Middle frontal gyrus (tissue), 1 donor: ENCODE data around the gene NTSR2.

Experiments
- DNase-seq: peaks from one replicate; pipeline ENCODE4 v3.0.0-alpha.2; 2015; ENCODE audit warnings: low spot score; ENCODE audit errors: extremely low spot score

Gene NTSR2

GRCh38 chr2:11658208-11659114 is 11.5 kb downstream of the NTSR2 start:
- DNase-seq: no peak

DNA sequence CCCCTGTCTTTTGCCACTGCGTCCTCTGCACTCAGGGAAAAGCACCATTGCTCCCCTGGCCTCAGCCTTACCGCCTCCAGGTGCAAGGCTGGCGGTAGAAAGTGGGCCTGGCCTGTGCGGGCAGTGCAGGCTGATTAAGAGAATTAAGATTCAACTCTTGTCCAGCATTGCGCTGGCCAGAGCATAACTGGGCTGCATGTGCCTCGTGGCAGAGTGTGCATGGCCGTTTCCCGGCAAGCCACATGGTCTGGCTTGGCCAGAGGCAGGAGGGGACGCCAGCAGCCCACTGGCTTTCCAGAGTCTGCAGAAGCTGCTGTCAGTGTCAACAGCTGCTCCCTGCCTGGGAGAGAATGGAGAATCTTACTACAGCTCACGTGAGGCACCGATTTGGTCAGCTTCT is 12.3 kb downstream of the NTSR2 start:
- DNase-seq: no peak

DNA sequence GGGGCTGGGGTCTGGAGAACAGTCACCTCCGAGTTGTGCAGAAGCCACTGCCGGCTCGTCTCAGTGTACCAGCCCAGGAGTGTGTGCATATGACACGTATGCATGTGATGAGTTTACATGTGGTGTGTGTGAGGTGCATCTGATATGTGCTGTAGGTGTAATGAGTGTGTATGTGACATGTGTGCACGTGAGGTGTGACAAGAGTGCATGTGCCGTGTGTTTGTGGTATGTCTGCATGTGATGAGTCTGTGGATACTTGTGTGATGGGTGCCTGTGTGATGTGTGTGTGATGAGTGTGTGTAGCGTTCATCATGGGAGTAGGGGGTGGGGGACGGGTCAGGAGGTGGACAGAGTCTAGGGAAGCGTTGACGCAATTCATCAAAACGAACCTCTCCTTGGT is 12.8 kb downstream of the NTSR2 start:
- DNase-seq: no peak

GRCh38 chr2:11656671-11657101 is 13.3 kb downstream of the NTSR2 start:
- no peak for DNase-seq

- DNase-seq: no peak
These were observed 13.7 kb downstream of the NTSR2 start for GRCh38 chr2:11656252-11656651.

GRCh38 chr2:11655495-11655894 is 14.5 kb downstream of the NTSR2 start:
- no peak for DNase-seq

DNA sequence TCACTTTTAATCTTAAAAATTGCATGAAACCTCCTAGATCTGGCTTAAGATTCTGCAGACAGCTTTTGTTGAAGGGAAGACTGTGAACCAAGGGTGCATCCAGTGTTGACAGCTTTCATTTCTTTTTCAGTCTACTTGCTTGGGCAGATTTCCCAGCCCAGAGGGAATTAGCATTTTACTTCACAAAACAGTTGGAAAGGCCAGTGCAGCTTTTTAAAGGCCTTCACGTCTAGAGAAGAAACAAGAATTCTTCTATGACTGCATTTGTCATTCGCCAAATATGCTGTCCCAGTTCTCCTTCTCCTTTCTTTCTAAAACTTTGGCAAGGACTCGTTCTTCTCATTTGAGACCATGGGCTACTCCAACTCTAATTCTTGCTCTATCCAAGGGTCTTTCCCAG is 17.4 kb downstream of the NTSR2 start:
- peak; percentile 57 for DNase-seq

- DNase-seq: no peak
These were observed 18.0 kb downstream of the NTSR2 start for GRCh38 chr2:11651856-11652548.

- no peak for DNase-seq
These were observed 20.9 kb downstream of the NTSR2 start for GRCh38 chr2:11649093-11649492.

DNA sequence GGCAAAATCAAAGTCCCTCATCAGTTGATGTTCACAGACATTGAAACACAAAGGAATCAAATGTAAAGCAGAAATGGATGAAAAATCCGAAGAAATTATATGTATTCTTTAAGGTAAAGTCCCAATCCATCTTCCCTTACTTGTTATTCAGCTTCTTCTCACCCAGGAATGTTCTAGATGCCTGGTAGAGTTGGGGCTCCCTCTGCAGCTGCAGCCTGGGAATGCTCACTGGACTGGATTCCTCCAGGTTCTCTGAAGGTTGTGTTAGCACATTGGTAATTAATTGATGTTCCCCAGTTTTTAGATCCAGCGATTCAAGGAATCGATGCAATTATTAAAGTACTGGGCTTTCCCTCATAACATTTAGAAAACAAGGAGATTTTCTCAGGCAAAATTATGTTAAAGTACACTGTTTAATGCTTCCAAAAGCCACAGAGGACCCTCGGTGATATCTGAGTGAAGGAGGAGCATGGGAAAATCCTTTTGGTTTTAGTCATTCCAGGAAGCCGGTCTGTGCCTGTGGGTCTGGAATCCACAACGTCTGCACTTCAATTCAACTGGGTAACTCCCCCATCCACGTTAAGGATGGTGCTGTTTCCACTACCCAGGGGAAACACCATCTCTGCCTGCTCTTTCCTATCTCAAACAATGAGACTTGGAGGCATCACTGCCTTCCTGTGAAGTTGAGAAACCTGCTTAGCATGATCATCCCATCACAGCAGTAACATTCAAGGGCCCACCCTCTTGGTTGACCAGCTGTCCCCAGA is 22.0 kb downstream of the NTSR2 start:
- DNase-seq: no peak

DNA sequence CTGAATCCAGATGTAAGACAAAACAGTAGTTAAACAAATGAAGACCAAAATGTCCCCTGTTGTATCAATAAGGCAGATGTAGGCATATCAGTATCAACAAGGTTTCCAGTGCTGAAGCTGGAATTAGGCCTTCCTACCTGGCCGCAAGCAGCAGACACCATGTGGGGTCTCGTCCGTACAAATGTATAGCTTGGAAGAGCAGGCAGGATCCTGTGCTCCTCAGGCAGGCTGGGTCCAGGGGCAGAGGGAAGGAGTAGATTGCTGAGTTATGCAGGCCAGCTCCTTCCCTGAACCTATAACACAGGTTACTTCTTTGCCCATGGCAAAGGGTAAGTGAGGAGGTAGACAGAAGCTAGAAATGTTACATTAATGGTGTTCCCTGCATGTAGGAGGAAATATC is 23.5 kb downstream of the NTSR2 start:
- no peak for DNase-seq

DNA sequence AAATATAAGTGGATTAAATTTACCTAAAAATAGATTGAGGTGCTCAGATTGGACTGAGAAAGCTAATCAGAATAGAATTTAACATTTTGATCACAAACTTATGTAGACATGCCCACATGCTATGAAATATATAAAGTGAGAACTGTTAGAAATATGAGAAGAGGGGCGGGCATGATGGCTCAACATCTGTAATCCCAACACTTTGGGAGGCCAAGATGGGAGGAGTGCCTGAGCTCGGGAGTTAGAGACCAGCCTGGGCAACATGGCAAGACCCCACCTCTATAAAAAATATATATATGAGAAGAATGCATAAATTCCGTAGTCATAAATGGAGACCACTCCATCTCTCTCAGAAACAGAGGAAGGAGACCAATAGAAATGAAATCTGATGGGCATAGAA is 25.7 kb downstream of the NTSR2 start:
- no peak for DNase-seq

DNA sequence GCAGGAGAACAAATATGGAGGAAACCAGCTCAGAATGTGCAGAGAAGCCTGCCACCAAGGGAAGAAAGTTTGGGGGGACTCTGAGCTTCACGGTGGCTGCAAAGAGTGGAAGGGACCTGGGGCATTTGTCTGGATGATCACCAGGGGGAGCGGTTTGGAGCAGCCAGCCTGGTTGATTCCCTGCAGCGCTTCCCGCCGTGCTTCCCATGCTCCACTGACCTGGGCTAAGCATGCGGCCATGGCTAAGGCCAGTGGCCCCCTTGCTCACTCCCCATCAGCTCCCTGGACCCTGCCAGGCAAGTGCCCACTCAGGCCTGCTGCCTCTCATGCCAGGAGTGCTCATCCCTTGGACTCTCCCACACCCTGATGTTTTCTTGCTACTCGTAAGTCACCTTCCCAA is 27.0 kb downstream of the NTSR2 start:
- no peak for DNase-seq

- DNase-seq: no peak
These were observed 29.9 kb downstream of the NTSR2 start for GRCh38 chr2:11640132-11640531.

GRCh38 chr2:11639503-11639902 is 30.5 kb downstream of the NTSR2 start:
- no peak for DNase-seq

DNA sequence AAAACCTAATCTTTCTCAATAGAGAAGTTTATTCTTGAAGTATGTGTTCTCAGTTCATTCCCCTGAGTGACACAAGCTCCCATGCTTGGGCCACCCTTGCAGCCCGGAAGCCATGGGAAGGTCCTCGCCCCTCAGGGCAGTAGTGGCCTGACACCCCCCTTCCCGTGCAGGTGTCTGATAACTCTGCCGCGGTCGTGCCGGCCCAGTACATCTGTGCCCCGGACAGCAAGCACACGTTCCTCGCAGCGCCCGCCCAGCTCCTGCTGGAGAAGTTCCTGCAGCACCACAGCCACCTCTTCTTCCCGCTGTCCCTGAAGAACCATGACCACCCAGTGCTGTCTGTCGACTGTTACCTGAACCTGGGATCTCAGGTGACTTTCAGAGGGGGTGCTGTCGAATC is 32.4 kb downstream of the NTSR2 start:
- DNase-seq: no peak

- DNase-seq: no peak
These were observed 33.3 kb downstream of the NTSR2 start for GRCh38 chr2:11636593-11637295.

DNA sequence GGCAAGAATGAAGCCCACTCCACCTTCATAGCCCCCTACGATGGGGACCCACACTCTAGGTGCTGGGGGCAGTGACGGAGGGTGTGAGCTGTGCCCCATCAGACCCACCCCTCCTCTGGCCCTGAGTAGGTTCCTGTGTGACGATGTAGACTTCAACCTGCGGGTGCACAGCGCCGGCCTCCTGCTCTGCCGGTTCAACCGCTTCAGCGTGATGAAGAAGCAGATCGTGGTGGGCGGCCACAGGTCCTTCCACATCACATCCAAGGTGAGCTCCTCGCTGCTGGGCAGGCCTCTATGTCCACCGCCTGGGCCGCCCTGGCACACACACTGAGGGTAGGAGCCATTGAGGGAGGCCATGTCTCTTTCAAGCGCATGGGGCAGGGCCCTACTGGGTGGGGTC is 34.9 kb downstream of the NTSR2 start:
- DNase-seq: no peak

GRCh38 chr2:11634584-11634983 is 35.4 kb downstream of the NTSR2 start:
- DNase-seq: no peak

DNA sequence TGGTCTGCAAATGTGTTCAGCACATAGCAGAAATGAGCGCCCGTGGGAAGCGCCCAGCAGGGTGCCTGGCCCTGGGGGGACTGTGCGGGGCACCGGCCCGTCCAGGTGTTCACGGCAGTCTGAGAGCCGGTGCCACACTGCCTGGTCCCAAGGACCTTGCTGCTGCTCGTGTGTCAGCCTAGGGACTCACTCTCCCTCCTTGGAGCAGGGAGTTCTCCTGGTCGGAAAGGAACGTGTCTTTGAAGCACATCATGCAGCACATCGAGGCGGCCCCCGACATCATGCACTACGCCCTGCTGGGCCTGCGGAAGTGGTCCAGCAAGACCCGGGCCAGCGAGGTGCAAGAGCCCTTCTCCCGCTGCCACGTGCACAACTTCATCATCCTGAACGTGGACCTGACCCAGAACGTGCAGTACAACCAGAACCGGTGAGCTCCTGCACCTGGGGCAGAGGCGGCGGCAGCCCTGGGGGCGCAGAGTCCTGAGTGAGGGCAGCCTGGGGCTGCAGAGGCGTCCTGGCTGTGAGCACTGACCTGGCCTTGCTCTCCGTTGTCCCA is 36.0 kb downstream of the NTSR2 start:
- no peak for DNase-seq

DNA sequence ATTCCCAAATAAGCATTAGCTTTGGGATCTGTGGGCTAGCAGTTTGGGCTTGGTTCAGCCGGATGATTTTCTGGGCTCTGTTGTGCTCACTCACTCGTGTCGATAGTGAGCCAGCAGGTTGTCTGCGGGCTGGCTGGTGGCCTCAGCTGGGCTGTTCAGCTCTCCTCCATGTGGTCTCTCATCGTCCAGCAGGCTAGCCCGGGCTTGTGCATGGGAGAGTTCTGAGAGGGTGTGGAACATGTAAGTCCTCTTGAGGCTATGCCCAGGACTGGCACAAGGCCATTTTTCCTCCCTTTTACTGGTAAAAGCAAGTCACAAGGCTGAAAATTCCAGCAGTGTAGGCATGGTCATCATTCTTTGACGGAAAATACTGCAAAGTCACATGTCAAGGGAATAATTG is 38.5 kb downstream of the NTSR2 start:
- DNase-seq: no peak
